NCI-H2196 (cell line): ENCODE results near the gene TRIM54.
"Not testable (repeated sequence)": the region's sequence is repeated elsewhere in the genome, so short reads cannot be mapped to it uniquely, and the experiment has no call there.

Experiments
- DNase-seq: peaks from one replicate; lab custom pipeline; 2025; ENCODE audit not compliant: unreplicated experiment; lab: John Stamatoyannopoulos, UW

TRIM54 gene

GRCh38 chr2:27309651-27310050 is 27.4 kb downstream of the TRIM54 start:
- DNase-seq: no peak

DNA sequence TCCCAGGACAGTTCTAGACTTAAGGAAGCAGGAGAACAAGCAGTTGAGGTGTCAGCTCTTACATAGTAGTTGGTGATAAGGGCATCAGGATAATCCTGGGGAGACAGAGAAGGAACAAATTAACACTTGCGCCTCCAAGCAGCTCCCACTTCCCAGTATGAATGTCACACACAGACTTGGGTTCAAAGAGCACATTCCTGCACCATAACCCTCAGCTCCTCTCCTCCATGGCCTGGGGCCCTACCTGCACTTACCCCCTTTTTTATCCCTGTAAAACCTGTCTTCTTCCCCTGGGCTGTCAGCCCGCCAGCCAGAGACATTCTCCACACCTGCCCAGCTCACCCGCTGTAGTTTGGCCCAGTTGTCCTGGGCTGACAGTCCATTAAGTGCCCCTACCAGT is 29.9 kb downstream of the TRIM54 start:
- no peak for DNase-seq

GRCh38 chr2:27313882-27314645 is 31.8 kb downstream of the TRIM54 start:
- DNase-seq: no peak

GRCh38 chr2:27314709-27315108 is 32.5 kb downstream of the TRIM54 start:
- no peak for DNase-seq

DNA sequence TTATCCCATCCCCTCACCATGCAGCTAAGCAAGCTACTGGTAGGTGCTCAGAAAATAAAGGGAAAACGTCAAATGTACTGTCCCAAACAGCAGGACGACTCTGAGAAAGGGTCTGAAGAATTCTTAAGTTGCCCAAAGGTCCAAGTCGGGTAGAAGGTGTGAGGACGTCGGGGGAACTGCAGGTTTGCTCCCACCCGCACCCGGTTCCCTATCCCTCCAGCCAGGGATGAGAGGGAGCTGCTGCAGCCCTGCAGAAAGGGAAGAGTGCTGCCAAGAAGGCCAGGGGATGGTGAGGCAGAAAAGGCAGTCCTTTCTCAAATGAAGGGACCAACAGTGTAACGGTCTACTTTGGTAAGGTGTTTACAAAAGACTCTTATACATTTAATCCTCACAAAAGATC is 32.9 kb downstream of the TRIM54 start:
- DNase-seq: no peak

DNA sequence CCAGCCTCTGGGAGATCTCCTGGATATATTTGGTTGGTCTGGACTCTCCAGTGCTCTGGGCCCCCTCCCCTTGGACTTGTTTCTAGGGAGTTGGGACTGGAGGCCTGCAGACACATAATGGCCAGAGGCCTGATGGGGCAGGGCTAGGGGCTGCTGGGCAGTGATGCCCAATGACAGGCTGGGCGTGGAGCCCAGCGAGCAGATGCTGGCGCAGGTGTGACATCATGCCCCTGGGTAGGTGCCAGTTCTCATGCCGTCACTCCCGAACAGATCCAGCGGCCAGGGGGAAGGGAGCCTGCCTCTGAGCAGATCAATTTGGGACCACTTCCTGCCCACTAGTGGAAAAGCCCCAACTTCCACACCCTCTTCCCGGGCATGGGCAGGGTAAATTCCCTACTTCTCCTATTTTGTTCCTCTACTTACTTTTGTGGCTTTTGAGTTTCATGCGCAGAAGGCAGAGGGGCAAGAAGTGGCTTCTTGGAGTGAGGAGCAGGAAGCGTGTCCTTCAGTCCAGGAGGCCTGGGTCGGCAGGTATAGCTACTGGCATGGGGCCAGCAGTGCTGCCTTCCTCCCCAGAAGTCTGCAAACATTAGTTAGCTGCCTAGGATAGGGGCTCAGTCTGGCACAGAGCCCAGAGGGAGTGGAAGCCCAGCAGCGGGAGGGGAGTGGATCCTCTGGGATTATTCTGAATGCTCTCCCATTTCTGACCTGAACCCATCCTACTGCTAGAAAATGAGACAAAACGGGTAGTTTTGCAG is 34.6 kb downstream of the TRIM54 start:
- peak; percentile 76 for DNase-seq

DNA sequence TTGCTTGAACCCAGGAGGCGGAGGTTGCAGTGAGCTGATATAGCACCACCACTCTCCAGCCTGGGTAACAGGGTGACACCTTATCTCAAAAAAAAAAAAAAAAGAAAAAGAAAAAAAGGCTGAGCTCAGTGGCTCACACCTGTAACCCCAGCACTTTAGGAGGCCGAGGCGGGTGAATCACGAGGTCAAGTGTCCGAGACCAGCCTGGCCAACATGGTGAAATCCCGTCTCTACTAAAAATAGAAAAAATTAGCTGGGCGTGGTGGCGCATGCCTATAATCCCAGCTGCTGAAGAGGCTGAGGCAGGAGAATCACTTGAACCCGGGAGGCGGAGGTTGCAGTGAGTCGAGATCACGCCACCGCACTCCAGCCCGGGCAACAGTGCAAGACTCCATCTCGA is 37.6 kb downstream of the TRIM54 start:
- DNase-seq: not testable (repeated sequence)

DNA sequence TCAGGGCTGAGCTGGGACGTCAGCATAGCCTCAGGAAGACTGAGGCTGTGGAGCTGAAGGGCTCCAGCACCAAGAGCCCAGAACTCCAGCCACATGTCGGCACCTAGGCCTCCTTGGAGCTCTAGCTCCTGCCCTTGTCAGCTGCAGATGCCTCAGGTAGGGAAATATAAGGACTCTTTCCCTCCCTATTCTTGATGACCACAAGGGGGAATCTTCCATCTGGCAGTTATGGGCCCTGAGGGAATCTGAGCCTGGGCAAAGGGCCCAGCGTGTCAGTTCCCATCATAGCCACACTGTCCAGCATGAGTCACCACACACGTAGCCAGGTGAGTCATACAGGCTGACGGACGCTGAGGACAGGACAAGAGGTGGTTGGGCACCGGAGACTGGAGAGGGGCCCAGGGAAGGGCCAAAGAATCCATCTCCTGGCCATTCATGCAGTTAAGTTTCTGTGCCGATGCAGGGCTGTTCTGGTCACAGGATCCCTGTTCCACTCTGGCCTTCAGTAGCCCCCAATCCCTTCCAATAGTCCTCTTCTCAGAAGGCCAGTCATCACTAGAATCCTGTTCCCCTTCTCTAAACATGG is 38.8 kb downstream of the TRIM54 start:
- peak; percentile 92 for DNase-seq

DNA sequence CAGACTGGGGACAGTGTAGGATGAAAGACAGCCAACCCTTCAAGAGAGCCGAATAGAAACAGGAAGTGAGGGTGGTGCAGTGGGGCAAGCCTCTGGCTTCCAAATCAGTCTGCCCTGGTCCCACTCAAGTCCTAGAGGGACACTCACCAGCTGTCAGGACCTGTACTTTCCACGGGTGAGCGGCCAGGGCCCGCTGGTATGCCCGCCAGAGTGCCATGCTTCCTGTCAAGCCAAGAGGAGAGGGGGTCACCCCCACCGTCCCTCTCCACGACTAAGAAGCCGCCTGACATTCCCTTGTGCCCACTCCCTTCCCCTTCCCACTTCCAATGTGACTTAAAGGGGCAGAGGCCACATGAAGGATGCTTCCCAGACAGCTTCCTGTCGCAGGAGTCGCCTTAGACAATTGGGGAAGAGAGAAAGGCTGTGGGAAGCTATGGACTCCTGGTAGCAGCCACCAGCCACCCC is 40.1 kb downstream of the TRIM54 start:
- DNase-seq: no peak

DNA sequence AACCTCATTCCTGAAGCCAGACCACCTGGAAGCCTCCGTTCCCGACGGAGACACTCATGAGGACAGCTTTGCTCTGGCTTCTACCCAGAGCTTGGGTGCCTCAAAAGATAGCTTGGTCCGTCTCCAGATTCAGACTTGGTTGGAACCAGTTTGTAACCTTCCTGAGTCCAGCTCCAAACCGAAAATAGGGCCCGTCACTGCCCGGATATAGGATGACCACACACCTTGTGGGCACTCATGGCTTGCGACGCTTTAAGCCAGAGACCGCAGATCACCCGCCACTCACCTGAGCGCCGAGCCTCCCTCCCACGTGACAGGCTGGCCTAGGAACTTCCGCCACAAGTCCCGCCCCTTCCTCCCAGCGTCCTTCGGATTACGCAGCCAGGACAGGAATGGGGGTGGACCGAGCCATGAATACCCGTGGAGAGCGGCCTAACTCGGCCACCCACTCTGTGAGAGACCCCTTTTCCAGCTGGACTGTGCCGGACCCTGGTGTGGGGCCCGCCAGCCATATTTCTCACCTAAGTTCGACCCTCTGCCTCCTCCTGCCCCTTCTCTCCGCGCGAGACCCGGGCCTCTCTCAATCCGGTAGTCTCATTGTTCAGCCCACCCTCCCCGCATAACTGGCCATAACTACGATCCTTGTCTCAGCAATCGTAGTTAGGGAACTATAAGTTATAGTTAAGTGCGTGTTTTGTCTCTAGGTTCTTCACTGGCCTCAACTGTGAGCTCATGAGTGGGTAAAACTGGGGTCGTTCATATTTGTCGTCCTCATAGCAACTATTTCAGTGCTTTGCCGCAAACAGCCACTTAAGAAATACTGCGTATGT is 40.8 kb downstream of the TRIM54 start, which contains the start of gene MPV17:
Gene MPV17, minus strand, starts transcription at position 332 of the 830 bp plus-strand sequence. CDS start 580 bp downstream, outside the sequence.
- DNase-seq: peak; percentile 95

GRCh38 chr2:27323596-27324285 is 41.5 kb downstream of the TRIM54 start:
- no peak for DNase-seq

DNA sequence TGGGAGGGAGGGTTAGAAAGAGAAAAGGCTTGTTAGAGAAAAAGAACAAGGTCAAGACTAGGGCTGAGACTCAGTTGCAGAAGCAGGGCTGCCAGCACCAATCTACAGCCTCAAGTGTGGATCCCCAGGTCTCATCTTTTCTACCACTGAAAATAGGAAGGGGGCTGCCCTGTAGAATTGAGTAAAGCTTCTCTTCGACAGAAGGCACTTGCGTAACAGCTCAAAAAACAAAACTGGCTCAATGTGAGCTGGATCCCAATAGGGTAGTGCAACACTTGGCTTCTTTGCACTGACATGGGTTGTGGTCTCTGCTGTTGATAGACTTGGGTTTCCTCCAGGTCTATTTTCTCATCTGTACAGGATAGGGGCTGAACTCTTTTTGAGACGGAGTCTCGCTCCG is 42.5 kb downstream of the TRIM54 start:
- DNase-seq: no peak

DNA sequence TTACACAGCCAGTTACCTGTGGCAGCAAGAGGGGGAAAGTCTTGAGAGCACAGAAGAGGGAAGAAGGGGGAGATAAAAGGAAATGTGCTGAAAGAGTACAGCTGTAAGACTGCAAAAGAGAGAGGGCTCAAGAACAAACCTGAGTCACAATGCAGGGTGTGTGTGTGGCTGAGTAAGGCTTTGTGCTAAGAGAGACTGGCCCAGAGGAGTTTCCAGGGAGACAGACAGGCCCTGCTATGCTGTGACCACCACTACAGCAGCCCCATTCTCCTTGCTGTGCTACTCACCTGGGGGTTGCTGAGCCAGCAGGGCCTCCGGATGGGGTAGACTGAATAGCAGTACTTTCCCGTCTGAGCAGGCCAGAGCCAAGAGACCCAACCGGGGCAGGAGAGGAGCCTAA is 53.1 kb downstream of the TRIM54 start:
- no peak for DNase-seq

- DNase-seq: no peak
Observed at GRCh38 chr2:27336173-27336572, 53.9 kb downstream of the TRIM54 start.

DNA sequence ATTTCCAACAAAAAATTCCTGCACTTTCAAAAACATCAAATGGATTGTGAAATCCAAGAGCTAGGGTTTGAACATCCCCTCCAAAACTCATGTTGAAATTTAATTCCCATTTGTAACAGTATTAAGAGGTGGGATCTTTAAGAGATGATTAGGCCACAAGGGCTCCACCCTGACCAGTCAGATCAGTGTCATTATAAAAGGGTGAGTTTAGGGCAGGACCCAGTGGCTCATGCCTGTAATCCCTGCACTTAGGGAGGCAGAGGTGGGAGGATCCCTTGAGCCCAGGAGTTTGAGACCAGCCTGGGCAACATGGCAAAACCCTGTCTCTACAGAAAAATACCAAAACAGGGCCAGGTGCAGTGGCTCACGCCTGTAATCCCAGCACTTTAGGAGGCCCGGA is 65.4 kb downstream of the TRIM54 start:
- no peak for DNase-seq

DNA sequence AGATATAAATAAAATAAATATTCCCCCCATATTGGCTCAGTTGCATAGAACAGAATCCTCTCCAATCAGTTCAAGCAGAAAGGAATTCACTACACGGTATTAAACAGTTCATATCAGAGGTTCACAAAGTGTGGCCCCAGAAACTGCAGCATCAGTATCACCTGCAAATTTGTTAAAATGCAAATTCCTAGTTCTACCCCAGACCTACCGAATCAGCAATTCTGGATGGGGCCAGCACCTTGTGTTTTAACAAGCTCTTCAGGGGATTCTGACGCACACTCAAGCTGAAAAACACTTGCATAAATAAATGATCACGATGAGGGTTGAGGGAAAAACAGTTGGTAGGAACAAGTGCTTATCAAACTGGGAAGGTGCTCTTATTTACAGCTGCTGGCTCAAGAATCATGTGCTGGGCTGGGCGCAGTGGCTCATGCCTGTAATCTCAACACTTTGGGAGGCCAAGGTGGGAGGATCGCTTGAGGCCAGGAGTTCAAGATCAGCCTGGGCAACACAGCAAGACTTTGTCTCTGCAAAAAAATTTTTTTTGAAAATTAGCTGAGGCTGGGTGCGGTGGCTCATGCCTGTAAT is 68.0 kb downstream of the TRIM54 start:
- no peak for DNase-seq

GRCh38 chr2:27351802-27352598 is 69.8 kb downstream of the TRIM54 start:
- no peak for DNase-seq

- not testable (repeated sequence) for DNase-seq
Observed at GRCh38 chr2:27353386-27353761, 71.1 kb downstream of the TRIM54 start.
